Activated CD4-positive, alpha-beta T cell treated with anti-CD3 and anti-CD28 coated beads for 1 hour (primary cell): ENCODE results near the gene OLFM2.
A peak's percentile ranks its signal among the peaks of the same experiment; 100 is the strongest.
"Not testable (repeated sequence)": the region's sequence is repeated elsewhere in the genome, so short reads cannot be mapped to it uniquely, and the experiment has no call there.

ENCODE experiments used
- DNase-seq: peaks from one replicate; pipeline ENCODE4 v3.0.0-alpha.2; 2020

The OLFM2 gene

GRCh38 chr19:9860407-9860806 is 75.9 kb downstream of the OLFM2 start:
- DNase-seq = no peak

- no peak for DNase-seq
These were observed 77.5 kb downstream of the OLFM2 start for GRCh38 chr19:9858766-9859165.

- no peak for DNase-seq
These were observed 78.2 kb downstream of the OLFM2 start for GRCh38 chr19:9857920-9858746.

DNA sequence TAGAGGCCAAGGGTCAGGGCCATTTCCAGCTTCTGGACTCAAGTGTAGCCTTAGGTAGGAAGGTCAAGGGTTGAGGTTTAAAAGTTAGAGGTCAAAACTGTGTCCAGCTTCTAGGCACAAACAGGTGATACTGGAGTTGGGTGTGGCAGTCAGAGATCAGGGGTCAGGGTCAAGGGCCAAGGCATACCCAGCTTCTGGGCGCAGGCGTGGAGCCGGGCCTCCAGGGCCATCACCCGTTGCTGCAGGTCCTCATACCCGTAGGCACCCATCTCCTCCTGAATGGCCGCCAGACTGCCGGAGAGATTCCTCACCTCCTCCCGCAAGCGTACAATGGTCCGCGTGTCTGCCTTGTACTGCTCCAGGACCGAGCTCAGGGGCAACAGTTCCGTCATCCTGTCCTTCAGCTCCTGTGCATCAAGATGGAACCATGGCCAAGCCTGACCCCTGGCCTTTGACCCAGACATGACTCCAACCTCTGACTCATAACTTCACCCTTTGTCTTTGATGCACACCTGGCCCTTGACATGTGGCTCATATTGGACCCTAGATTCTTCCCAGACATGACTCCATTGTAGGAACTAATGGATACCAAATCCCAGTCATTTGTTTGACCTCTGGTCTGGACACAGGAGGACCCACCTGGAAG is 79.1 kb downstream of the OLFM2 start:
- no peak for DNase-seq

DNA sequence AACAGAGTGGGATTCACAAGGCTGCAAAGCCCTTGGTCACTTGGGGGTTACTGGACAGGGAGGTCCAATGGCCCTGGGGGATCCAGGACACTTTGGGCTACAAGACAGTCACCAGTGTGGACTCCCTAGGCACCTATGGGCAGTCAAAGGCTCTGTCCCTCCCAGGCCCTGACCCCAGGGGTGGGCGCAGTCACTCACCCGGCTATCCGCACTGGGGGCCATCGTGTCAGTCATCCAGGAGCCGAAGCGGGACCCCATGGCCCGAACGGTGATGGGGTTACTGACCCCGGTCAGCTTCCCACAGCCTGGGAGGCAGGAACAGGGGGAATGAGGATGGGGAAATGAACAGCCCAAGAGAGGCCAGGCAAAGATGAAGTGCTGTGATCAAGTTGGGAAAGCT is 79.7 kb downstream of the OLFM2 start:
- no peak for DNase-seq

DNA sequence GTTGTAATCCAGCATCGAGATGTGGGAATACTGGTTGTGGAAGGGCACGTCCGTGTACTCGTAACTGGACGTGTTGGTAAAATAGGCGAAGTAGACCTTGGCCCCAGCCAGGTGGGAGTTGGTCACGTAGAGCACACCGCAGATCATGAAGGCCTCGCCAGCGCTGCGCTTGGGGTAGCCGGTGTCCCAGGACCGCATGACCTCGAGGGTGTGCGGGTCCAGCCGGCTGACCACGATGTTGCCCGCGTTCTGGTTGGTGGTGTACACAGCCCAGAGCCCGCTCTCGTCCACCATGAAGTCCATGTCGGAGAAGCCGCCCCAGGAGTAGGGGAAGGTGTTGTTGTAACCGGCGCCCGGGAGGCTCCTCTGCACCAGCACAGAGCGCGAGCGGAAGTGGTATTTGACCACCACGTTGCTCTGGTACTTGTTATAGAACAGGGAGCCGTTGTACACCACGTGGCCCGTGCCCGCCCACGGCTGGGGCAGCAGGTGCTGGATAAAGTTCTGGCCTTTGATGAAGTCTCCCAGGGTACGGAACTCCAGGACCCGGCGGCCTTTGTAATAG is 82.0 kb downstream of the OLFM2 start:
- no peak for DNase-seq

- DNase-seq = no peak
These were observed 85.9 kb downstream of the OLFM2 start for GRCh38 chr19:9850235-9850959.

DNA sequence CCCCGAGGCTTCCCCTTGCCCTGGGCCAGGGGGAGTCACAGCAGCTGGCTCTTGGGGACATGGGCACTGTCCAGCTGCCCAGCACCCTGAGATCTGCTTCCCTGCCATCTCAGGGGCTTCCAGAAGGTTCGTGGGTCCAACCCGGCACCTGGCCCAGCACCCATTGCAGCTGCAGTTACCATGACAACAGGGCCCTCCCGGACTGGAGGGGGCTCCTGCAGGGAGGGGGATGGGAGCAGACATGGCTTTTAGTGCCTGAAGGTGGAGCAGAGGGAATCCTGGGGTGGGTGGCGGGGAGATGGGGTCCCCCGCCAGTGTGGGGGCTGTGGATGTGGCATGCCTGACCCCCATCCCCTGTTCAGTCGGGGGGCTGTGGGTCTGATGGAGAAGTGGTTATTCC is 86.5 kb downstream of the OLFM2 start:
- DNase-seq = no peak

DNA sequence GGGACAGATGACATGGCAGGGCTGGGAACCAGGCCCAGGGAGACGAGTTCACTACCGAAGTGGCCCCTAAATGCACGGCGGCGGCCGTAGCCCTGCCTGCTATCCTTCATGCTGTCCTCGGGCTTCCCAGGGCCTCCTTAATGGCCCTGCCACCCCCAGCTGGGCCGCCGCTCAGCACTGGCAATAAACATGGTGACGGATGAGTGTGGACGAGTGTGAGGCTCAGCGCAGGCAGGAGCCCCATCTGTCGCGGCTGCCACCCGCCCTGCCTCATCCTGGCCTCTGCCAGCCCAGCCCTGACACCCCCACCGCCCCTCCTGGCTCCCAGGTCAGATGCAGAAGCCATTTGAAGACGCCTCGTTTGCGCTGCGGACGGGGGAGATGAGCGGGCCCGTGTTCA is 87.6 kb downstream of the OLFM2 start:
- DNase-seq = no peak

- DNase-seq = peak; percentile 34
These were observed 88.3 kb downstream of the OLFM2 start for GRCh38 chr19:9848060-9848459.

- DNase-seq = peak; percentile 31
These were observed 89.1 kb downstream of the OLFM2 start for GRCh38 chr19:9847087-9847671.

- not testable (repeated sequence) for DNase-seq
These were observed 92.6 kb downstream of the OLFM2 start for GRCh38 chr19:9843626-9844273.

GRCh38 chr19:9842834-9843625 is 93.3 kb downstream of the OLFM2 start:
- DNase-seq = no peak

DNA sequence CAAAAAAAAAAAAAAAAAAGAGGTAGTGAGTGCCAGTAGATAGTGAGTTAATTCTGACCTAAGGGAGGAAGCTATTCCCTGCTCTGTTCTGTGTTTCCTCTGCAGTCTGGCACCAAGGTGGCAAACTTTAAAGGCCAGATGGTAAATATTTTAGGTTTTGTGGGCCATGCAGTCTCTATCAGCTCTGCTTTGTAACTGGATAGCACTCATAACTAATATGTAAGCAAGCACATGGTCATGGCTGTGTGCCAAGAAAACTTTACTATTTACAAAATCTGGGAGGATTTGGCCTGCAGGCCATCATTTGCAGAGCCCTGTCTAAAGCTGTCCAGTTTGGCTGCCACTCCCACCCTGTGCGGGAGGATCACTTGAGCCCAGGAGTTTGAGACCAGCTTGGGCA is 96.9 kb downstream of the OLFM2 start:
- no peak for DNase-seq

DNA sequence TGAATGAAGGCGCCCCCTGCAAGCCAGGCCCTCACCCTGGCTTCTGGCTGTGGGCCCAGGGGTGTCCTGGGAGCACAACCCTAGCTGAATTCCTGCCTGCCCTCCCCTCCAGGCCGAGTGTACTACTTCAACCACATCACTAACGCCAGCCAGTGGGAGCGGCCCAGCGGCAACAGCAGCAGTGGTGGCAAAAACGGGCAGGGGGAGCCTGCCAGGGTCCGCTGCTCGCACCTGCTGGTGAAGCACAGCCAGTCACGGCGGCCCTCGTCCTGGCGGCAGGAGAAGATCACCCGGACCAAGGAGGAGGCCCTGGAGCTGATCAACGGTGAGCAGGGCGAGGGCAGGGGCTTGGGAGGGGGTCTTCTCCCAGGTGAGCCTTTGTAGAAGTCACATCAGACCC is 98.0 kb downstream of the OLFM2 start:
- no peak for DNase-seq

GRCh38 chr19:9836021-9836420 is 100.3 kb downstream of the OLFM2 start:
- no peak for DNase-seq

- no peak for DNase-seq
These were observed 100.8 kb downstream of the OLFM2 start for GRCh38 chr19:9835507-9835949.

DNA sequence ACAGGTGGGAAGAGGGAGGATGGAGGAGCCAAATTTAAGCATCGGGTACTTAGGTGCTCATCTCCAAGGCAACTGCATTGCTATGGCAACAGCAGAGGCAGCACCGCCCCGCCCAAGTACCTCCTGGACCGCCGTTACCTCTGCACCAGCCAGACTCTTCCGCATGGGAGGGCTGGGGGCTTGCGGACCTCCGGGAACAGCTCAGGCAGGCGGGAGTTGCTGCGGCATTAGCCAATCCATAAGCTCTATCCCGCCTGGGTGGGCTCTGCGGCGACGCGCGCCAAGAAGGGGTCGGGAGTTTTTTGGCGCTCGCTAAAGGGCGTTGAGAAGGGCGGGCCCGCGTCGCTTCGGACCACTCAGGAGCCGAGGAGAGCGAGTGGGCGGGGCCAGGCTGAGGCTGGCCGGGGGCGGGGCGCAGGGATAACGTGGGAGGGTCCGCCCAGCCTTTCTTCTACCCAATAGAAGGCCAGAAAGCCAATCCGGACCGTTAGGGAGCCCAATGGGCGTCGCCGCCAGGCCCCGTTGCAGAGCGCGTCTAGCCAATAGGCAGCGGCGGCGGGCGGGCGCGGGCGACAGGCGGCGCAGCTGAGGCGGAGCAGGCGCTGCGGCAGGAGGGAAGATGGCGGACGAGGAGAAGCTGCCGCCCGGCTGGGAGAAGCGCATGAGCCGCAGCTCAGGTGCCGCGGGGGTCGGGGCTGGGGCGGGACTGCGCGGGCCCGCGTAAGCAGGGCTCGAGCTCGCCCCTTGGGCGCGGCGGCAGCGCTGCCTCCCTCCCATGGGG is 101.4 kb downstream of the OLFM2 start, which contains the start of gene PIN1:
PIN1 (plus strand) TSS at position 593 of the 781 bp plus-strand sequence; CDS start at position 620, 27 bp downstream.
- DNase-seq = peak; percentile 99

DNA sequence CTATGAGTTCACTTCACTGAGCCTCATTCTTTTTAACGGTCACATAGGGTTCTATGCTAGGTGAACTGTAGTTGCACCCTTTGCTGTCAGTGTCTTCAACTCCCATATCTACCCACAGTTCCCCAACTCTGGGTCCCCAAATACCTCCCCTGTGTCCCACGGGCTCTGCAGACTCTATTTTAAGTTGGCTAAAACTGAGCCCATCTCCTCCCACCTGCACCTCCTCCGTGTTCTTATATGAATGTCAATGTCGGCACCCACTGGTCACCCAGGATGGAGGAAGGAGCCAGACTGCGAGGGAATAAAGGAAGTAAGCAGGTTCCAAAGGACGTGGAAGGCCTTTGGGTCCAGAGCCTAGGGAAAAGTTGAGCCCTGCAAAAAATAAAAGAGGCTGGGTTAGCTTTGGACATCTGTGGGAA is 102.0 kb downstream of the OLFM2 start:
- no peak for DNase-seq

DNA sequence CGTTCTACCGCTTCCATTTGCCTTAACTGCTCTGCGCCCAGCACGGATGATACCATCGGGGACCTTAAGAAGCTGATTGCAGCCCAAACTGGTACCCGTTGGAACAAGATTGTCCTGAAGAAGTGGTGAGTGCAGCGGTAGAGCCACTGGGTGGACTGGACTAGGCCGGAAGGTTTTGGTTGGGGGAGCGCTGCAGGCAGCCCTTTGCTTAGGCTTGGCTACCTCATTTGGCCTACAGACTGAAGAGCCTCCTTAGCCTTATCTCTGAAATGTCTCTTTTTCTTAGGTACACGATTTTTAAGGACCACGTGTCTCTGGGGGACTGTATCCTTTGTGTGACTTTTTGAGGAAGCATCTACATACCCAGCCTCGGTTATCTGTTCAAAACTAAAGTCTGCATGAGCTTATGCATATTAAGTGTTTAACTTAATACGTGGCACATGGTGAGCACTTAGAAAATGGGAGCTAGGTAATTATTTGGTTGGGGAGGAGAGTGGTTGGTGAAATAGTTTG is 107.7 kb downstream of the OLFM2 start:
- no peak for DNase-seq
